HepG2 (cell line): Measurements from ENCODE around the gene AUP1. TPM values are rescaled to one million over a fixed set of nuclear protein-coding genes. Genes with fewer than 3 reads are reported as not detected.

Experiments used
- AKAP8 ChIP-seq: sonication (generic); formaldehyde crosslinking; IDR thresholded peaks from 2 replicates; pipeline ENCODE4 v1.5.1; 2020; ENCODE audit warnings: mild to moderate bottlenecking, missing genetic modification reagents
- CCDC6 ChIP-seq: sonication (generic); formaldehyde crosslinking; IDR thresholded peaks from 2 replicates; pipeline ENCODE4 v1.8.1; 2022; ENCODE audit warnings: mild to moderate bottlenecking, missing genetic modification reagents, moderate library complexity
- EED ChIP-seq: sonication (generic); formaldehyde crosslinking; IDR thresholded peaks from 2 replicates; pipeline ENCODE4 v1.5.0; 2020; ENCODE audit warnings: mild to moderate bottlenecking, missing genetic modification reagents
- FOSL1 ChIP-seq: sonication (generic); formaldehyde crosslinking; IDR thresholded peaks from 2 replicates; pipeline ENCODE4 v1.9.0; 2021; ENCODE audit warnings: missing genetic modification reagents, borderline replicate concordance
- GATA4 ChIP-seq: sonication (generic); IDR thresholded peaks from 2 replicates; pipeline ENCODE4 v1.6.1; 2016; ENCODE audit warnings: antibody characterized with exemption, low read depth, borderline replicate concordance
- HDAC6 ChIP-seq: fragments of 200-600 bp; sonication (generic); IDR thresholded peaks from 2 replicates; pipeline ENCODE4 v1.7.0; 2017; ENCODE audit warnings: mild to moderate bottlenecking, antibody characterized with exemption, low read length, low read depth
- KDM4B ChIP-seq: sonication (generic); formaldehyde crosslinking; IDR thresholded peaks from 2 replicates; pipeline ENCODE4 v1.4.0; 2020; ENCODE audit warnings: missing genetic modification reagents
- KDM6A ChIP-seq: IDR thresholded peaks from 2 replicates; pipeline ENCODE4 v1.6.1; 2016; ENCODE audit warnings: low read depth
- KLF12 ChIP-seq: sonication (generic); formaldehyde crosslinking; IDR thresholded peaks from 2 replicates; pipeline ENCODE4 v1.4.0; 2020; ENCODE audit warnings: missing genetic modification reagents, borderline replicate concordance
- MNT ChIP-seq: fragments of 450-650 bp; IDR thresholded peaks from 2 replicates; pipeline ENCODE4 v1.6.1; 2016
- NCOA2 ChIP-seq: sonication (generic); formaldehyde crosslinking; IDR thresholded peaks from 2 replicates; pipeline ENCODE4 v1.8.0; 2022; ENCODE audit warnings: inconsistent platforms
- NFIB ChIP-seq: sonication (generic); formaldehyde crosslinking; IDR thresholded peaks from 2 replicates; pipeline ENCODE4 v1.9.0; 2021; ENCODE audit warnings: missing genetic modification reagents, mild to moderate bottlenecking, borderline replicate concordance
- PCBP1 ChIP-seq: fragments of 200-400 bp; formaldehyde crosslinking; IDR thresholded peaks from 2 replicates; pipeline ENCODE4 v1.6.1; 2017; ENCODE audit warnings: mild to moderate bottlenecking, low read depth, low read length, borderline replicate concordance
- SALL2 ChIP-seq: sonication (generic); formaldehyde crosslinking; IDR thresholded peaks from 2 replicates; pipeline ENCODE4 v1.8.1; 2023; ENCODE audit warnings: mild to moderate bottlenecking, missing genetic modification reagents, inconsistent platforms
- SRSF4 ChIP-seq: fragments of 200-400 bp; formaldehyde crosslinking; IDR thresholded peaks from one replicate; pipeline ENCODE4 v1.6.1; 2018; ENCODE audit warnings: mild to moderate bottlenecking, low read depth, low read length, moderate library complexity; ENCODE audit not compliant: poor library complexity, severe bottlenecking
- TFE3 ChIP-seq: IDR thresholded peaks from 2 replicates; pipeline ENCODE4 v1.6.1; 2016
- TP53 ChIP-seq: sonication (generic); formaldehyde crosslinking; conservative IDR thresholded peaks from 2 replicates; pipeline ENCODE4 v1.4.0; 2020; ENCODE audit warnings: missing genetic modification reagents
- ZGPAT ChIP-seq: IDR thresholded peaks from 2 replicates; pipeline ENCODE4 v1.6.1; 2016; ENCODE audit warnings: mild to moderate bottlenecking
- ZNF160 ChIP-seq: sonication (generic); formaldehyde crosslinking; IDR thresholded peaks from 2 replicates; pipeline ENCODE4 v1.8.0; 2022; ENCODE audit warnings: mild to moderate bottlenecking, inconsistent platforms, missing genetic modification reagents
- ZNF224 ChIP-seq: sonication (generic); formaldehyde crosslinking; IDR thresholded peaks from 2 replicates; pipeline ENCODE4 v1.5.0; 2020; ENCODE audit warnings: mild to moderate bottlenecking, missing genetic modification reagents
- ZNF33A ChIP-seq: sonication (generic); formaldehyde crosslinking; IDR thresholded peaks from 2 replicates; pipeline ENCODE4 v1.5.1; 2020; ENCODE audit warnings: missing genetic modification reagents, mild to moderate bottlenecking, moderate library complexity, borderline replicate concordance
- ZNF547 ChIP-seq: sonication (generic); formaldehyde crosslinking; IDR thresholded peaks from 2 replicates; pipeline ENCODE4 v1.5.1; 2020; ENCODE audit warnings: mild to moderate bottlenecking, missing genetic modification reagents
- ZNF589 ChIP-seq: sonication (generic); formaldehyde crosslinking; conservative IDR thresholded peaks from 2 replicates; pipeline ENCODE4 v1.8.0; 2022; ENCODE audit warnings: mild to moderate bottlenecking, moderate library complexity, missing genetic modification reagents
- ZNF607 ChIP-seq: sonication (generic); formaldehyde crosslinking; IDR thresholded peaks from 2 replicates; pipeline ENCODE4 v1.5.1; 2020; ENCODE audit warnings: missing genetic modification reagents, mild to moderate bottlenecking, borderline replicate concordance
- ZNF678 ChIP-seq: sonication (generic); formaldehyde crosslinking; IDR thresholded peaks from 2 replicates; pipeline ENCODE4 v1.4.0; 2020; ENCODE audit warnings: mild to moderate bottlenecking, missing genetic modification reagents
- ZNF724P ChIP-seq: sonication (generic); formaldehyde crosslinking; IDR thresholded peaks from 2 replicates; pipeline ENCODE4 v1.8.0; 2022; ENCODE audit warnings: missing genetic modification reagents, borderline replicate concordance
- ZNF788 ChIP-seq: sonication (generic); formaldehyde crosslinking; IDR thresholded peaks from 2 replicates; pipeline ENCODE4 v1.5.0; 2020; ENCODE audit warnings: mild to moderate bottlenecking, missing genetic modification reagents, borderline replicate concordance
- polyA plus RNA-seq, 8 experiments: library from polyadenylated mRNA; depleted of rRNA in 3 of 8; stranded (reverse) in 7 of 8; unstranded in 1 of 8; fragments of >200 nt; fragmentation: Illumina TruSeq in 4 of 8; extraction: Trizol in 4 of 8; gene quantifications; 2 replicates each; pipeline versions ENCODE4 v1.2.1 to v1.2.3, GENCODE V29; 2011 to 2016; ENCODE audit warnings: low read depth in 4 of 8, missing spikeins in 1 of 8, mixed read lengths in 1 of 8; ENCODE audit not compliant: insufficient read depth in 1 of 8
- total RNA-seq, 5 experiments: library from RNA; depleted of rRNA; stranded (reverse); fragments of >200 nt; fragmentation: Illumina TruSeq; extraction: Trizol; gene quantifications; 2 replicates each; pipeline ENCODE4 v1.2.3, GENCODE V29; 2016; ENCODE audit warnings: low read depth in 1 of 5

AUP1 gene
- total and polyA plus RNA-seq, 2 of the 13 experiments (the other 11 are each of a cell fraction or from before 2014, with no cell fraction given) = 174 to 267 TPM

- no peak for TF ChIP-seq SRSF4
- no peak for TF ChIP-seq EED (CRISPR knock-in tag)
- TF ChIP-seq TFE3 (CRISPR knock-in tag) = 0 out of 2 replicates have a peak, but pooled peaks have one; percentile 12
- 0 out of 2 replicates have a peak, but pooled peaks have one; percentile 0 for TF ChIP-seq KDM4B
- no peak for TF ChIP-seq ZNF788 (CRISPR knock-in tag)
- TF ChIP-seq SALL2 (CRISPR knock-in tag) = no peak
- TF ChIP-seq ZNF678 (CRISPR knock-in tag) = no peak
- 0 out of 2 replicates have a peak, but pooled peaks have one; percentile 2 for TF ChIP-seq NCOA2 (CRISPR knock-in tag)
- TF ChIP-seq ZNF724P (CRISPR knock-in tag) = no peak
- no peak; the same call in none of the 2 replicates for TF ChIP-seq AKAP8 (CRISPR knock-in tag)
- no peak for TF ChIP-seq KDM6A
- TF ChIP-seq ZNF589 (CRISPR knock-in tag) = 0 out of 2 replicates have a peak, but pooled peaks have one; percentile 35
- TF ChIP-seq ZNF33A (CRISPR knock-in tag) = no peak
- TF ChIP-seq KLF12 (CRISPR knock-in tag) = no peak
- TF ChIP-seq TP53 (CRISPR knock-in tag) = no peak
- TF ChIP-seq ZNF607 (CRISPR knock-in tag) = 0 out of 2 replicates have a peak, but pooled peaks have one; percentile 7
- no peak for TF ChIP-seq NFIB (CRISPR knock-in tag)
- no peak for TF ChIP-seq ZNF547
- TF ChIP-seq MNT = no peak
- no peak for TF ChIP-seq HDAC6
- TF ChIP-seq GATA4 = no peak
- TF ChIP-seq ZNF224 (CRISPR knock-in tag) = no peak
- TF ChIP-seq FOSL1 (CRISPR knock-in tag) = no peak
- TF ChIP-seq CCDC6 (CRISPR knock-in tag) = peak; percentile 48; the same call in 1 of the 2 replicates
- no peak for TF ChIP-seq ZGPAT (CRISPR knock-in tag)
- 0 out of 2 replicates have a peak, but pooled peaks have one; percentile 32 for TF ChIP-seq PCBP1
- TF ChIP-seq ZNF160 (CRISPR knock-in tag) = no peak
Observed at GRCh38 chr2:74513605-74514367, 15.7 kb downstream of the AUP1 start (continued).
